ENCODE data around the gene SOCS3. TPM values are rescaled to one million over a fixed set of nuclear protein-coding genes. Genes with fewer than 3 reads are reported as not detected.
A peak's percentile ranks its signal among the peaks of the same experiment; 100 is the strongest.

SOCS3 gene
- total and polyA plus RNA-seq, 10 of the 15 experiments (the other 5 are each of a cell fraction or from before 2014, with no cell fraction given): 0.05 to 3.9 (median 1.0) TPM

GRCh38 chr17:78355701-78356100 is 4.2 kb downstream of the SOCS3 start:
- RAD21 ChIA-PET (ENCODE audit: unreplicated experiment): interaction anchor here (0.9 to 2.0 kb wide), 13 partner anchors 9 to 105 kb away, joined by 3 to 12 read pairs (median 6); no protein-coding TSS in a partner anchor
- POLR2A ChIA-PET: interaction anchor here (0.9 to 1.5 kb wide), 9 partner anchors 11 to 228 kb away, joined by 3 to 15 read pairs (median 4); no protein-coding TSS in a partner anchor

More at GRCh38 chr17:78355701-78356100, 4.2 kb downstream of the SOCS3 start:
- peak overlapping the region; percentile 36 for H3K9ac ChIP-seq (ENCODE audit: control insufficient read depth, insufficient read depth, low read length)
- ChIA-PET SMC1A (ENCODE audit: uncharacterized antibody, unreplicated experiment) (interaction anchor here (0.6 to 1.4 kb wide), 8 partner anchors 28 to 67 kb away, joined by 3 to 13 read pairs (median 4); no protein-coding TSS in a partner anchor), CTCF (interaction anchor here (0.6 to 1.6 kb wide), 9 partner anchors 12 to 105 kb away, joined by 3 to 7 read pairs (median 3); no protein-coding TSS in a partner anchor)
- 44% methylated on average over 3 of the region's 3 CpGs for WGBS (ENCODE audit: insufficient coverage, insufficient replicate concordance, low lambda C conversion rate, missing lambda C conversion rate)
- H3K27me3 ChIP-seq (replicated peaks in 1 of 2; ENCODE audit: control insufficient read depth in 2 of 2, insufficient read depth in 2 of 2, low read length in 1 of 2): peaks cover 0 to 3% of the 10 kb centered on the region in 2 experiments; a peak in 1 of 4 replicates
- intact Hi-C loops (cut with micrococcal nuclease; ENCODE audit: unreplicated experiment) (loop anchor here (2.0 kb wide), 1 partner anchor 39 kb away; no protein-coding TSS in a partner anchor), in situ Hi-C loops (cut with MboI) (no loop called here)
- BruUV-seq (replicated peaks): no TSS peak
- DNase-seq (ENCODE audit: low read depth, low spot score): no peak
- H3K9me3 ChIP-seq (replicated peaks; ENCODE audit: control insufficient read depth, insufficient read depth, low read length): no peaks in the 10 kb centered on the region
- TF ChIP-seq SMAD1 (IDR thresholded peaks at IDR 0.05; ENCODE audit: low read depth, partially characterized antibody) (no peak), NKRF (conservative IDR thresholded peaks at IDR 0.05) (0 out of 2 replicates have a peak, but pooled peaks have one; percentile 19), RUNX3 (IDR thresholded peaks at IDR 0.05; ENCODE audit: low read length) (no peak)
- H3K79me2 ChIP-seq (ENCODE audit: control insufficient read depth, insufficient read depth, low read length): peaks cover 8% of the 10 kb centered on the region
- ATAC-seq: no peak
- H2AFZ ChIP-seq (ENCODE audit: control insufficient read depth, low read depth, low read length): no peak overlapping the region
- no peaks in the 10 kb centered on the region; a peak in 1 of 4 replicates for H3K36me3 ChIP-seq (ENCODE audit: control insufficient read depth in 2 of 2, insufficient read depth in 2 of 2, low read length in 1 of 2)
- no peak for FAIRE-seq
- H3K4me3 ChIP-seq: peak overlapping the region; percentile 34; the same call in 1 of the 2 replicates
- peak overlapping the region; percentile 78 for H3K27ac ChIP-seq (ENCODE audit: control insufficient read depth, insufficient read depth)
- no peaks in the 10 kb centered on the region for H4K20me1 ChIP-seq (ENCODE audit: control insufficient read depth, insufficient read depth)
- peak overlapping the region; percentile 73 for H3K4me2 ChIP-seq (ENCODE audit: control insufficient read depth, insufficient read depth)
- peaks cover 43% of the 10 kb centered on the region for H3K4me1 ChIP-seq (ENCODE audit: control insufficient read depth, insufficient read depth, low read length)
